ENCODE measurements around the gene CD47. TPM values are rescaled to one million over a fixed set of nuclear protein-coding genes. Genes with fewer than 3 reads are reported as not detected.

Gene CD47
- total RNA-seq, 1 donor from 2014 or later = 44.8 TPM

- no peak for DNase-seq (ENCODE audit: extremely low spot score, unreplicated experiment)
- no peaks in the 10 kb centered on the region for H3K36me3 Mint-ChIP-seq (ENCODE audit: unreplicated experiment)
- no peaks in the 10 kb centered on the region for H3K9me3 Mint-ChIP-seq (ENCODE audit: unreplicated experiment)
- H3K27ac Mint-ChIP-seq (ENCODE audit: unreplicated experiment) = no peak overlapping the region
- no peak overlapping the region for H3K4me3 Mint-ChIP-seq (ENCODE audit: unreplicated experiment)
- peaks cover 23% of the 10 kb centered on the region for H3K4me1 Mint-ChIP-seq (ENCODE audit: unreplicated experiment)
- TF ChIP-seq CTCF (IDR thresholded peaks at IDR 0.05) = no peak
- H3K27me3 Mint-ChIP-seq (ENCODE audit: unreplicated experiment) = no peaks in the 10 kb centered on the region
These were observed 95.0 kb downstream of the CD47 start for GRCh38 chr3:107995823-107996222.

GRCh38 chr3:107994956-107995715 lies 95.7 kb downstream of the CD47 start:
- no peak overlapping the region for H3K4me3 Mint-ChIP-seq (ENCODE audit: unreplicated experiment)
- H3K4me1 Mint-ChIP-seq (ENCODE audit: unreplicated experiment) = peaks cover 23% of the 10 kb centered on the region
- no peak for TF ChIP-seq CTCF (IDR thresholded peaks at IDR 0.05)
- H3K27ac Mint-ChIP-seq (ENCODE audit: unreplicated experiment) = no peak overlapping the region
- DNase-seq (ENCODE audit: extremely low spot score, unreplicated experiment) = no peak
- no peaks in the 10 kb centered on the region for H3K9me3 Mint-ChIP-seq (ENCODE audit: unreplicated experiment)
- H3K27me3 Mint-ChIP-seq (ENCODE audit: unreplicated experiment) = no peaks in the 10 kb centered on the region
- no peaks in the 10 kb centered on the region for H3K36me3 Mint-ChIP-seq (ENCODE audit: unreplicated experiment)

DNA sequence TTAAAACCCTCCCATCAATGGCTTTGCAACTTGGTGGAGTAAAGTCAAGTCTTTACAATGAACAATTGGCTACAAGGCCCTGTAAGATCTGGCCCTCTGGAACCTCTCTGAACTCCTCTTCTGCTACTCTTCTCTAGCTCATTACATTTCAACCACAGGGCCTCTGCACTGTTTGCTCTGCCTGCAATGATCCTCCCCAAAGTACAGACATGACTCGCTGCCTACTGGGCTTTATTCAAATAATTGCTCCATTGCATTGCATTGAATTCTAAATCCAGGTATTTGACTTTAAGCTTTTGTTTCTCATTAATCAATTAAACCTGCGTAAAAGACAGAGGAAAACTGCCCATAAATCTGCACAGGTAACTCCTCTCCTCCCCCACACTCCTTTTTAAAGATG lies 96.7 kb downstream of the CD47 start:
- no peaks in the 10 kb centered on the region for H3K36me3 Mint-ChIP-seq (ENCODE audit: unreplicated experiment)
- TF ChIP-seq CTCF (IDR thresholded peaks at IDR 0.05) = no peak

GRCh38 chr3:107993771-107994170 lies 97.1 kb downstream of the CD47 start:
- TF ChIP-seq CTCF (IDR thresholded peaks at IDR 0.05) = no peak
- Mint-ChIP-seq H3K9me3 (ENCODE audit: unreplicated experiment) (no peaks in the 10 kb centered on the region), H3K27me3 (ENCODE audit: unreplicated experiment) (no peaks in the 10 kb centered on the region), H3K4me1 (ENCODE audit: unreplicated experiment) (peaks cover 27% of the 10 kb centered on the region), H3K27ac (ENCODE audit: unreplicated experiment) (no peak overlapping the region), H3K36me3 (ENCODE audit: unreplicated experiment) (no peaks in the 10 kb centered on the region), H3K4me3 (ENCODE audit: unreplicated experiment) (no peak overlapping the region)
- DNase-seq (ENCODE audit: extremely low spot score, unreplicated experiment) = no peak

More for the DNA sequence above, 96.7 kb downstream of the CD47 start:
- Mint-ChIP-seq H3K4me3 (ENCODE audit: unreplicated experiment) (no peak overlapping the region), H3K4me1 (ENCODE audit: unreplicated experiment) (peaks cover 26% of the 10 kb centered on the region), H3K27me3 (ENCODE audit: unreplicated experiment) (no peaks in the 10 kb centered on the region), H3K27ac (ENCODE audit: unreplicated experiment) (no peak overlapping the region), H3K9me3 (ENCODE audit: unreplicated experiment) (no peaks in the 10 kb centered on the region)
- DNase-seq (ENCODE audit: extremely low spot score, unreplicated experiment) = no peak

Other genes with a start within 250 kb of the CD47 start
- 26.0 and 32.2 TPM in 2 replicates for gene IFT57, start 131.4 kb upstream of the CD47 start, total RNA-seq
- not detected in 2 replicates for gene HHLA2, start 205.5 kb upstream of the CD47 start, total RNA-seq

All from osteocyte (in vitro differentiated cells).